NCI-H2029 (cell line): ENCODE measurements around the gene KIF2C.
"Not testable (repeated sequence)": the region's sequence is repeated elsewhere in the genome, so short reads cannot be mapped to it uniquely, and the experiment has no call there.

ENCODE experiments used
- DNase-seq: peaks from one replicate; lab custom pipeline; 2025; lab: John Stamatoyannopoulos, UW

KIF2C gene

GRCh38 chr1:44719318-44719717, 20.3 kb upstream of the KIF2C start:
- DNase-seq: no peak

GRCh38 chr1:44720281-44720680, 19.4 kb upstream of the KIF2C start:
- DNase-seq: no peak

- DNase-seq: peak; percentile 100
Measured at GRCh38 chr1:44721485-44722361, 17.9 kb upstream of the KIF2C start.

GRCh38 chr1:44723064-44723463, 16.6 kb upstream of the KIF2C start:
- DNase-seq: no peak

GRCh38 chr1:44723496-44724295, 15.9 kb upstream of the KIF2C start:
- DNase-seq: no peak

GRCh38 chr1:44724296-44724954, 15.2 kb upstream of the KIF2C start:
- no peak for DNase-seq

GRCh38 chr1:44724955-44725698, 14.5 kb upstream of the KIF2C start:
- no peak for DNase-seq

- DNase-seq: peak; percentile 98
Measured at GRCh38 chr1:44730741-44731512, 8.7 kb upstream of the KIF2C start, which contains the start of gene RNU5D-1. RNU5D-1 (minus strand) TSS chr1:44731170.

- DNase-seq: peak; percentile 88
Measured at GRCh38 chr1:44733365-44733764, 6.3 kb upstream of the KIF2C start.

- no peak for DNase-seq
Measured at GRCh38 chr1:44733784-44734183, 5.9 kb upstream of the KIF2C start.

- no peak for DNase-seq
Measured at GRCh38 chr1:44735992-44736391, 3.6 kb upstream of the KIF2C start.

GRCh38 chr1:44738953-44739306, 707 bp upstream of the KIF2C start:
- peak; percentile 77 for DNase-seq

- DNase-seq: no peak
Measured at GRCh38 chr1:44740179-44740617, 561 bp downstream of the KIF2C start.

- DNase-seq: no peak
Measured at GRCh38 chr1:44743211-44743610, 3.6 kb downstream of the KIF2C start.

- DNase-seq: no peak
Measured at GRCh38 chr1:44747878-44748277, 8.2 kb downstream of the KIF2C start.

- no peak for DNase-seq
Measured at GRCh38 chr1:44757420-44757819, 17.8 kb downstream of the KIF2C start.

- no peak for DNase-seq
Measured at GRCh38 chr1:44759077-44759476, 19.4 kb downstream of the KIF2C start.

- DNase-seq: no peak
Measured at GRCh38 chr1:44760876-44761275, 21.2 kb downstream of the KIF2C start.

GRCh38 chr1:44766421-44766820, 26.8 kb downstream of the KIF2C start:
- not testable (repeated sequence) for DNase-seq

GRCh38 chr1:44775078-44775929, 35.7 kb downstream of the KIF2C start, which contains the start of gene RPS8:
RPS8 (plus strand) TSS chr1:44775540; CDS start chr1:44775597, 57 bp downstream.
- DNase-seq: peak; percentile 99
